HepG2 (cell line): Measurements from ENCODE around the gene DQX1. TPM values are rescaled to one million over a fixed set of nuclear protein-coding genes. Genes with fewer than 3 reads are reported as not detected.
A peak's percentile ranks its signal among the peaks of the same experiment; 100 is the strongest.

Source experiments
- AHR ChIP-seq: IDR thresholded peaks from 2 replicates; pipeline ENCODE4 v1.6.1; 2018; ENCODE audit warnings: missing genetic modification reagents, missing compliant biosample characterization
- JARID2 ChIP-seq: sonication (generic); formaldehyde crosslinking; IDR thresholded peaks from 2 replicates; pipeline ENCODE4 v1.8.1; 2023; ENCODE audit warnings: missing genetic modification reagents, inconsistent platforms; ENCODE audit not compliant: insufficient replicate concordance
- KLF12 ChIP-seq: sonication (generic); formaldehyde crosslinking; IDR thresholded peaks from 2 replicates; pipeline ENCODE4 v1.4.0; 2020; ENCODE audit warnings: missing genetic modification reagents, borderline replicate concordance
- MAFF ChIP-seq: IDR thresholded peaks from 2 replicates; pipeline ENCODE4 v1.6.1; 2011; ENCODE audit warnings: low read depth, low read length, improper control_type of control experiment
- MIER2 ChIP-seq: IDR thresholded peaks from 2 replicates; pipeline ENCODE4 v1.6.1; 2016; ENCODE audit warnings: missing biosample characterization, missing genetic modification reagents
- NR3C1 ChIP-seq: sonication (generic); formaldehyde crosslinking; IDR thresholded peaks from 2 replicates; pipeline ENCODE4 v1.4.0; 2020; ENCODE audit warnings: missing genetic modification reagents
- PCBP1 ChIP-seq: fragments of 200-400 bp; formaldehyde crosslinking; IDR thresholded peaks from 2 replicates; pipeline ENCODE4 v1.6.1; 2017; ENCODE audit warnings: mild to moderate bottlenecking, low read depth, low read length, borderline replicate concordance
- SOX13 ChIP-seq, 3 experiments: fragments of 450-650 bp in 1 of 3; sonication (generic) in 1 of 3; formaldehyde crosslinking in 1 of 3; IDR thresholded peaks in 2 of 3; conservative IDR thresholded peaks in 1 of 3; 2 replicates each; pipeline versions ENCODE4 v1.5.0 to v1.6.1; 2016 to 2020; ENCODE audit warnings: antibody characterized with exemption in 1 of 3, mild to moderate bottlenecking in 1 of 3, missing compliant biosample characterization in 1 of 3, missing genetic modification reagents in 1 of 3, moderate library complexity in 1 of 3
- SP4 ChIP-seq: sonication (generic); formaldehyde crosslinking; IDR thresholded peaks from 2 replicates; pipeline ENCODE4 v1.8.1; 2023; ENCODE audit warnings: mild to moderate bottlenecking, missing genetic modification reagents
- ZNF44 ChIP-seq: sonication (generic); formaldehyde crosslinking; IDR thresholded peaks from 2 replicates; pipeline ENCODE4 v1.5.1; 2020; ENCODE audit warnings: mild to moderate bottlenecking, missing genetic modification reagents
- ZNF550 ChIP-seq: sonication (generic); formaldehyde crosslinking; IDR thresholded peaks from 2 replicates; pipeline ENCODE4 v1.4.0; 2020; ENCODE audit warnings: mild to moderate bottlenecking, missing genetic modification reagents, borderline replicate concordance
- ZNF644 ChIP-seq: IDR thresholded peaks from 2 replicates; pipeline ENCODE4 v1.6.1; 2016; ENCODE audit warnings: low read depth
- ZNF713 ChIP-seq: sonication (generic); formaldehyde crosslinking; IDR thresholded peaks from 2 replicates; pipeline ENCODE4 v1.4.0; 2020; ENCODE audit warnings: mild to moderate bottlenecking, missing genetic modification reagents
- ZNF776 ChIP-seq: sonication (generic); formaldehyde crosslinking; IDR thresholded peaks from 2 replicates; pipeline ENCODE4 v1.4.0; 2020; ENCODE audit warnings: mild to moderate bottlenecking, missing genetic modification reagents
- ZNF792 ChIP-seq: IDR thresholded peaks from 2 replicates; pipeline ENCODE4 v1.6.1; 2016
- ZNF83 ChIP-seq: sonication (generic); formaldehyde crosslinking; IDR thresholded peaks from 2 replicates; pipeline ENCODE4 v1.4.0; 2020; ENCODE audit warnings: missing genetic modification reagents, mild to moderate bottlenecking, borderline replicate concordance
- polyA plus RNA-seq, 8 experiments: library from polyadenylated mRNA; depleted of rRNA in 3 of 8; stranded (reverse) in 7 of 8; unstranded in 1 of 8; fragments of >200 nt; fragmentation: Illumina TruSeq in 4 of 8; extraction: Trizol in 4 of 8; gene quantifications; 2 replicates each; pipeline versions ENCODE4 v1.2.1 to v1.2.3, GENCODE V29; 2011 to 2016; ENCODE audit warnings: low read depth in 4 of 8, missing spikeins in 1 of 8, mixed read lengths in 1 of 8; ENCODE audit not compliant: insufficient read depth in 1 of 8
- total RNA-seq, 5 experiments: library from RNA; depleted of rRNA; stranded (reverse); fragments of >200 nt; fragmentation: Illumina TruSeq; extraction: Trizol; gene quantifications; 2 replicates each; pipeline ENCODE4 v1.2.3, GENCODE V29; 2016; ENCODE audit warnings: low read depth in 1 of 5
- TF ChIP-seq, protein P1 (sequence below), 2 experiments: sonication (generic) in 1 of 2; formaldehyde crosslinking in 1 of 2; IDR thresholded peaks; 2 replicates each; pipeline versions ENCODE4 v1.4.0 to v1.6.1; 2018 to 2020; ENCODE audit warnings: missing genetic modification reagents in 2 of 2, borderline replicate concordance in 1 of 2, low read depth in 1 of 2, mild to moderate bottlenecking in 1 of 2, missing biosample characterization in 1 of 2
- TF ChIP-seq, protein P2 (sequence below): sonication (generic); formaldehyde crosslinking; conservative IDR thresholded peaks from 2 replicates; pipeline ENCODE4 v1.4.0; 2020; ENCODE audit warnings: mild to moderate bottlenecking, missing genetic modification reagents, moderate library complexity
- TF ChIP-seq, protein P3 (sequence below): sonication (generic); formaldehyde crosslinking; IDR thresholded peaks from 2 replicates; pipeline ENCODE4 v1.8.0; 2022; ENCODE audit warnings: missing genetic modification reagents, mild to moderate bottlenecking, inconsistent platforms, borderline replicate concordance
- TF ChIP-seq, protein P4 (sequence below): sonication (generic); formaldehyde crosslinking; IDR thresholded peaks from 2 replicates; pipeline ENCODE4 v1.4.0; 2020; ENCODE audit warnings: missing genetic modification reagents

DQX1 gene
- total and polyA plus RNA-seq, 2 of the 13 experiments (the other 11 are each of a cell fraction or from before 2014, with no cell fraction given) = 27.6 to 89.8 TPM

DNA sequence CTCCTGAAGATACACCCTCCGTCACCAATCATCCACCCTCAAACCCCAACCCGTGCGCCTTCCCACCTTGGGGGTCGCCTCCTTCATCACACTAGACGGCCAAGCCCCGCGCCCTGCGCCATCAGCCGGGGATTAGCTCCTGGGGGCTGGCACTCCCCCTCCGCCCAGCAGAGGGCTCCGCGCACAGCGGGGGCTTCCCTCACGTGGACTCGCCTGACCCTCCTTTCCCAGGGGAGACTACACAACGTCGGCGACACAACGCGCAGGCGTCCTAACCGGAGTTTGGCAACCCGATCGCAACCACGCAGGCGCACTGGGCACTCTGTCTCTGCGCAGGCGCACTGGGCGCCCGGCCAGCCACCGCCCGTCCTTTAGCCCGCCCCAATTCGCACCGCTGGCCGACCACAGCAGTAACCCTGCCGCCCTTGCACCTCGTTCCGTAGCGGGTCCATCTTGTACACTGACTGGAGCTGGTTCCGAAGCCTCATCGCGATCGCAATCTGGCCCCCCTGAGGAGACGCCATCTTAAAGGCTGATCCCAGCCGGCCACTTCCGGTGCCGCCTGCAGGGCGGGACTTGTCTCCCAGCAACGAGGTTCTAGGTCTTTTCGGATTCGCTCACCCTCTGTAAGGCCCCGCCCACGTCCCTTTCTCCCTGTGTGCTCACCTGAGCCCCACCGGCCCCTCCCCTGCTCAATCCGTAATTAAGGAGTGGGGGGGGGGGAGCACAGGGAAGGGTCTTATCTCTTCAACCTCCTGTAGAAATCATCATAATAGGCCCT is 18.7 kb downstream of the DQX1 start, which contains the start of gene PCGF1 (continued):
- TF ChIP-seq, protein P1, sequence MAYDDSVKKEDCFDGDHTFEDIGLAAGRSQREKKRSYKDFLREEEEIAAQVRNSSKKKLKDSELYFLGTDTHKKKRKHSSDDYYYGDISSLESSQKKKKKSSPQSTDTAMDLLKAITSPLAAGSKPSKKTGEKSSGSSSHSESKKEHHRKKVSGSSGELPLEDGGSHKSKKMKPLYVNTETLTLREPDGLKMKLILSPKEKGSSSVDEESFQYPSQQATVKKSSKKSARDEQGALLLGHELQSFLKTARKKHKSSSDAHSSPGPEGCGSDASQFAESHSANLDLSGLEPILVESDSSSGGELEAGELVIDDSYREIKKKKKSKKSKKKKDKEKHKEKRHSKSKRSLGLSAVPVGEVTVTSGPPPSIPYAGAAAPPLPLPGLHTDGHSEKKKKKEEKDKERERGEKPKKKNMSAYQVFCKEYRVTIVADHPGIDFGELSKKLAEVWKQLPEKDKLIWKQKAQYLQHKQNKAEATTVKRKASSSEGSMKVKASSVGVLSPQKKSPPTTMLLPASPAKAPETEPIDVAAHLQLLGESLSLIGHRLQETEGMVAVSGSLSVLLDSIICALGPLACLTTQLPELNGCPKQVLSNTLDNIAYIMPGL (CRISPR knock-in tag; IDR thresholded peaks at IDR 0.05; ENCODE audit: borderline replicate concordance in 1 of 2, low read depth in 1 of 2) = peak; percentile 88 to 91
- TF ChIP-seq SOX13 (IDR thresholded peaks at IDR 0.05) (peak; percentile 5; the same call in 1 of the 2 replicates), SOX13 (CRISPR knock-in tag; conservative IDR thresholded peaks at IDR 0.05 in 1 of 2, IDR thresholded peaks at IDR 0.05 in 1 of 2) (peak in 1 of 2 experiments; percentile 64; a peak in 2 of 4 replicates), NR3C1 (CRISPR knock-in tag) (no peak), ZNF83 (CRISPR knock-in tag) (no peak), MAFF (no peak), ZNF644 (CRISPR knock-in tag) (0 out of 2 replicates have a peak, but pooled peaks have one; percentile 42), AHR (peak; percentile 73; the same call in 1 of the 2 replicates), JARID2 (no peak), MIER2 (CRISPR knock-in tag) (peak; percentile 13; the same call in 1 of the 2 replicates), ZNF776 (peak; percentile 91), SP4 (CRISPR knock-in tag) (peak; percentile 89), ZNF792 (CRISPR knock-in tag) (peak; percentile 56; the same call in 1 of the 2 replicates), ZNF713 (CRISPR knock-in tag) (no peak), KLF12 (peak; percentile 83; the same call in 1 of the 2 replicates), ZNF44 (CRISPR knock-in tag) (peak; percentile 22; the same call in 1 of the 2 replicates), ZNF550 (CRISPR knock-in tag) (0 out of 2 replicates have a peak, but pooled peaks have one; percentile 15), PCBP1 (peak; percentile 78; the same call in 1 of the 2 replicates)
- TF ChIP-seq, protein P2, sequence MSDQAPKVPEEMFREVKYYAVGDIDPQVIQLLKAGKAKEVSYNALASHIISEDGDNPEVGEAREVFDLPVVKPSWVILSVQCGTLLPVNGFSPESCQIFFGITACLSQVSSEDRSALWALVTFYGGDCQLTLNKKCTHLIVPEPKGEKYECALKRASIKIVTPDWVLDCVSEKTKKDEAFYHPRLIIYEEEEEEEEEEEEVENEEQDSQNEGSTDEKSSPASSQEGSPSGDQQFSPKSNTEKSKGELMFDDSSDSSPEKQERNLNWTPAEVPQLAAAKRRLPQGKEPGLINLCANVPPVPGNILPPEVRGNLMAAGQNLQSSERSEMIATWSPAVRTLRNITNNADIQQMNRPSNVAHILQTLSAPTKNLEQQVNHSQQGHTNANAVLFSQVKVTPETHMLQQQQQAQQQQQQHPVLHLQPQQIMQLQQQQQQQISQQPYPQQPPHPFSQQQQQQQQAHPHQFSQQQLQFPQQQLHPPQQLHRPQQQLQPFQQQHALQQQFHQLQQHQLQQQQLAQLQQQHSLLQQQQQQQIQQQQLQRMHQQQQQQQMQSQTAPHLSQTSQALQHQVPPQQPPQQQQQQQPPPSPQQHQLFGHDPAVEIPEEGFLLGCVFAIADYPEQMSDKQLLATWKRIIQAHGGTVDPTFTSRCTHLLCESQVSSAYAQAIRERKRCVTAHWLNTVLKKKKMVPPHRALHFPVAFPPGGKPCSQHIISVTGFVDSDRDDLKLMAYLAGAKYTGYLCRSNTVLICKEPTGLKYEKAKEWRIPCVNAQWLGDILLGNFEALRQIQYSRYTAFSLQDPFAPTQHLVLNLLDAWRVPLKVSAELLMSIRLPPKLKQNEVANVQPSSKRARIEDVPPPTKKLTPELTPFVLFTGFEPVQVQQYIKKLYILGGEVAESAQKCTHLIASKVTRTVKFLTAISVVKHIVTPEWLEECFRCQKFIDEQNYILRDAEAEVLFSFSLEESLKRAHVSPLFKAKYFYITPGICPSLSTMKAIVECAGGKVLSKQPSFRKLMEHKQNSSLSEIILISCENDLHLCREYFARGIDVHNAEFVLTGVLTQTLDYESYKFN = peak; percentile 60
- TF ChIP-seq, protein P3, sequence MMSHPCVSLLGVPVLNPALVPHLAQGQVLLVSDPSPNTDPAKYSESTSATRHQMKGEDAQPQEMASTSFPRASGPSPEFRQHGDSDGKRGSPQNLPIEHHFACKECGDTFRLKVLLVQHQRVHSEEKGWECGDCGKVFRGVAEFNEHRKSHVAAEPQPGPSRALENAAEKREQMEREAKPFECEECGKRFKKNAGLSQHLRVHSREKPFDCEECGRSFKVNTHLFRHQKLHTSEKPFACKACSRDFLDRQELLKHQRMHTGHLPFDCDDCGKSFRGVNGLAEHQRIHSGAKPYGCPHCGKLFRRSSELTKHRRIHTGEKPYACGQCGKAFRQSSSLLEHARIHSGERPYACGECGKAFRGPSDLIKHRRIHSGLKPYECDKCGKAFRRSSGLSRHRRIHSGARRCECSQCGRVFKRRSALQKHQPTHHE = peak; percentile 81
- TF ChIP-seq, protein P4, sequence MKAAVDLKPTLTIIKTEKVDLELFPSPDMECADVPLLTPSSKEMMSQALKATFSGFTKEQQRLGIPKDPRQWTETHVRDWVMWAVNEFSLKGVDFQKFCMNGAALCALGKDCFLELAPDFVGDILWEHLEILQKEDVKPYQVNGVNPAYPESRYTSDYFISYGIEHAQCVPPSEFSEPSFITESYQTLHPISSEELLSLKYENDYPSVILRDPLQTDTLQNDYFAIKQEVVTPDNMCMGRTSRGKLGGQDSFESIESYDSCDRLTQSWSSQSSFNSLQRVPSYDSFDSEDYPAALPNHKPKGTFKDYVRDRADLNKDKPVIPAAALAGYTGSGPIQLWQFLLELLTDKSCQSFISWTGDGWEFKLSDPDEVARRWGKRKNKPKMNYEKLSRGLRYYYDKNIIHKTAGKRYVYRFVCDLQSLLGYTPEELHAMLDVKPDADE (CRISPR knock-in tag) = no peak
